ENCODE measurements around the gene GAA. TPM values are rescaled to one million over a fixed set of nuclear protein-coding genes. Genes with fewer than 3 reads are reported as not detected.

GAA gene
- total RNA-seq, result 76.7 and 91.3 TPM in 2 replicates

GRCh38 chr17:80101011-80101945, at the start of gene GAA:
Gene GAA (plus strand): TSS chr17:80101581. CDS start chr17:80104587, 3,006 bp downstream.
- DNase-seq (ENCODE audit: insufficient read length, low spot score, missing footprints), result peak; percentile 100
- Histone ChIP-seq H3K36me3 (ENCODE audit: insufficient read depth, low read length) (no peaks in the 10 kb centered on the region), H3K27ac (ENCODE audit: low read depth, low read length) (peak within 1 kb of the TSS; percentile 66), H3K4me1 (ENCODE audit: insufficient read depth, low read length) (peaks cover 13% of the 10 kb centered on the region), H3K27me3 (ENCODE audit: insufficient read depth, low read length) (no peaks in the 10 kb centered on the region), H3K9me3 (ENCODE audit: low read depth, low read length) (no peaks in the 10 kb centered on the region), H3K4me3 (ENCODE audit: insufficient read depth, low read length) (peak within 1 kb of the TSS; percentile 95), H2AFZ (ENCODE audit: low read length) (peak within 1 kb of the TSS; percentile 99), H4K20me1 (ENCODE audit: insufficient read depth, low read length) (no peaks in the 10 kb centered on the region), H3K4me2 (ENCODE audit: insufficient read depth, low read length) (peak within 1 kb of the TSS; percentile 99), H3K79me2 (ENCODE audit: insufficient read depth, low read length) (peaks cover 6% of the 10 kb centered on the region)
- peak; percentile 60 for TF ChIP-seq CTCF (IDR thresholded peaks at IDR 0.05; ENCODE audit: extremely low read depth, low read depth, low read length)

GRCh38 chr17:80051681-80052080, 49.7 kb upstream of the GAA start:
- TF ChIP-seq CTCF (IDR thresholded peaks at IDR 0.05; ENCODE audit: extremely low read depth, low read depth, low read length), result no peak
- Histone ChIP-seq H4K20me1 (ENCODE audit: insufficient read depth, low read length) (no peaks in the 10 kb centered on the region), H3K27me3 (ENCODE audit: insufficient read depth, low read length) (no peaks in the 10 kb centered on the region)

GRCh38 chr17:80053102-80053501, 48.3 kb upstream of the GAA start:
- H4K20me1 ChIP-seq (ENCODE audit: insufficient read depth, low read length), result no peaks in the 10 kb centered on the region
- peak overlapping the region; percentile 17 for H3K4me2 ChIP-seq (ENCODE audit: insufficient read depth, low read length)
- H3K79me2 ChIP-seq (ENCODE audit: insufficient read depth, low read length), result no peaks in the 10 kb centered on the region
- peak; percentile 30 for DNase-seq (ENCODE audit: insufficient read length, low spot score, missing footprints)
- no peaks in the 10 kb centered on the region for H3K9me3 ChIP-seq (ENCODE audit: low read depth, low read length)
- H3K4me1 ChIP-seq (ENCODE audit: insufficient read depth, low read length), result no peaks in the 10 kb centered on the region
- H3K4me3 ChIP-seq (ENCODE audit: insufficient read depth, low read length), result no peak overlapping the region
- H3K27ac ChIP-seq (ENCODE audit: low read depth, low read length), result no peak overlapping the region
- no peak overlapping the region for H2AFZ ChIP-seq (ENCODE audit: low read length)
- no peaks in the 10 kb centered on the region for H3K36me3 ChIP-seq (ENCODE audit: insufficient read depth, low read length)
- no peak for TF ChIP-seq CTCF (IDR thresholded peaks at IDR 0.05; ENCODE audit: extremely low read depth, low read depth, low read length)
- no peaks in the 10 kb centered on the region for H3K27me3 ChIP-seq (ENCODE audit: insufficient read depth, low read length)

More at GRCh38 chr17:80051681-80052080, 49.7 kb upstream of the GAA start:
- peak; percentile 73 for DNase-seq (ENCODE audit: insufficient read length, low spot score, missing footprints)
- Histone ChIP-seq H3K4me2 (ENCODE audit: insufficient read depth, low read length) (no peak overlapping the region), H2AFZ (ENCODE audit: low read length) (no peak overlapping the region), H3K79me2 (ENCODE audit: insufficient read depth, low read length) (no peaks in the 10 kb centered on the region), H3K4me1 (ENCODE audit: insufficient read depth, low read length) (no peaks in the 10 kb centered on the region), H3K9me3 (ENCODE audit: low read depth, low read length) (no peaks in the 10 kb centered on the region), H3K4me3 (ENCODE audit: insufficient read depth, low read length) (no peak overlapping the region), H3K27ac (ENCODE audit: low read depth, low read length) (no peak overlapping the region), H3K36me3 (ENCODE audit: insufficient read depth, low read length) (no peaks in the 10 kb centered on the region)

GRCh38 chr17:80055597-80055996, 45.8 kb upstream of the GAA start:
- Histone ChIP-seq H2AFZ (ENCODE audit: low read length) (no peak overlapping the region), H3K27me3 (ENCODE audit: insufficient read depth, low read length) (no peaks in the 10 kb centered on the region), H3K36me3 (ENCODE audit: insufficient read depth, low read length) (no peaks in the 10 kb centered on the region), H4K20me1 (ENCODE audit: insufficient read depth, low read length) (no peaks in the 10 kb centered on the region), H3K9me3 (ENCODE audit: low read depth, low read length) (no peaks in the 10 kb centered on the region), H3K4me2 (ENCODE audit: insufficient read depth, low read length) (no peak overlapping the region), H3K27ac (ENCODE audit: low read depth, low read length) (no peak overlapping the region), H3K4me1 (ENCODE audit: insufficient read depth, low read length) (no peaks in the 10 kb centered on the region), H3K79me2 (ENCODE audit: insufficient read depth, low read length) (no peaks in the 10 kb centered on the region), H3K4me3 (ENCODE audit: insufficient read depth, low read length) (no peak overlapping the region)
- no peak for TF ChIP-seq CTCF (IDR thresholded peaks at IDR 0.05; ENCODE audit: extremely low read depth, low read depth, low read length)
- no peak for DNase-seq (ENCODE audit: insufficient read length, low spot score, missing footprints)
